HepG2 (cell line): ENCODE data around the gene SNU13. TPM values are rescaled to one million over a fixed set of nuclear protein-coding genes. Genes with fewer than 3 reads are reported as not detected.

ENCODE experiments used
- DNMT1 ChIP-seq: sonication (generic); formaldehyde crosslinking; IDR thresholded peaks from 2 replicates; pipeline ENCODE4 v1.5.1; 2020; ENCODE audit warnings: mild to moderate bottlenecking, missing genetic modification reagents
- KMT2A ChIP-seq: sonication (generic); formaldehyde crosslinking; IDR thresholded peaks from 2 replicates; pipeline ENCODE4 v1.4.0; 2020; ENCODE audit warnings: missing genetic modification reagents
- NFE2L1 ChIP-seq: sonication (generic); formaldehyde crosslinking; IDR thresholded peaks from 2 replicates; pipeline ENCODE4 v1.4.0; 2020; ENCODE audit warnings: missing genetic modification reagents, mild to moderate bottlenecking, borderline replicate concordance
- ZBTB7A ChIP-seq: sonication (generic); formaldehyde crosslinking; IDR thresholded peaks from 2 replicates; pipeline ENCODE4 v1.8.0; 2022; ENCODE audit warnings: mild to moderate bottlenecking, missing genetic modification reagents
- ZNF350 ChIP-seq: sonication (generic); formaldehyde crosslinking; IDR thresholded peaks from 2 replicates; pipeline ENCODE4 v1.4.0; 2020; ENCODE audit warnings: mild to moderate bottlenecking, low read depth, missing genetic modification reagents, borderline replicate concordance
- ZNF512B ChIP-seq: sonication (generic); formaldehyde crosslinking; IDR thresholded peaks from 2 replicates; pipeline ENCODE4 v1.5.1; 2020; ENCODE audit warnings: missing genetic modification reagents, mild to moderate bottlenecking, borderline replicate concordance
- polyA plus RNA-seq, 8 experiments: library from polyadenylated mRNA; depleted of rRNA in 3 of 8; stranded (reverse) in 7 of 8; unstranded in 1 of 8; fragments of >200 nt; fragmentation: Illumina TruSeq in 4 of 8; extraction: Trizol in 4 of 8; gene quantifications; 2 replicates each; pipeline versions ENCODE4 v1.2.1 to v1.2.3, GENCODE V29; 2011 to 2016; ENCODE audit warnings: low read depth in 4 of 8, missing spikeins in 1 of 8, mixed read lengths in 1 of 8; ENCODE audit not compliant: insufficient read depth in 1 of 8
- total RNA-seq, 5 experiments: library from RNA; depleted of rRNA; stranded (reverse); fragments of >200 nt; fragmentation: Illumina TruSeq; extraction: Trizol; gene quantifications; 2 replicates each; pipeline ENCODE4 v1.2.3, GENCODE V29; 2016; ENCODE audit warnings: low read depth in 1 of 5
- TF ChIP-seq, protein P1 (sequence below), 2 experiments: sonication (generic) in 1 of 2; formaldehyde crosslinking in 1 of 2; IDR thresholded peaks; 2 replicates each; pipeline versions ENCODE4 v1.6.1 to v1.9.0; 2014 to 2022; ENCODE audit warnings: antibody characterized with exemption in 1 of 2, borderline replicate concordance in 1 of 2, inconsistent platforms in 1 of 2, low read depth in 1 of 2, missing genetic modification reagents in 1 of 2
- TF ChIP-seq, protein P2 (sequence below), 2 experiments: fragments of 450-650 bp in 1 of 2; sonication (generic) in 1 of 2; formaldehyde crosslinking in 1 of 2; IDR thresholded peaks; 2 replicates each; pipeline versions ENCODE4 v1.6.1 to v1.8.0; 2016 to 2022; ENCODE audit warnings: antibody characterized with exemption in 1 of 2, mild to moderate bottlenecking in 1 of 2, missing genetic modification reagents in 1 of 2

SNU13 gene
- total and polyA plus RNA-seq, 2 of the 13 experiments (the other 11 are each of a cell fraction or from before 2014, with no cell fraction given): 203 to 287 TPM

DNA sequence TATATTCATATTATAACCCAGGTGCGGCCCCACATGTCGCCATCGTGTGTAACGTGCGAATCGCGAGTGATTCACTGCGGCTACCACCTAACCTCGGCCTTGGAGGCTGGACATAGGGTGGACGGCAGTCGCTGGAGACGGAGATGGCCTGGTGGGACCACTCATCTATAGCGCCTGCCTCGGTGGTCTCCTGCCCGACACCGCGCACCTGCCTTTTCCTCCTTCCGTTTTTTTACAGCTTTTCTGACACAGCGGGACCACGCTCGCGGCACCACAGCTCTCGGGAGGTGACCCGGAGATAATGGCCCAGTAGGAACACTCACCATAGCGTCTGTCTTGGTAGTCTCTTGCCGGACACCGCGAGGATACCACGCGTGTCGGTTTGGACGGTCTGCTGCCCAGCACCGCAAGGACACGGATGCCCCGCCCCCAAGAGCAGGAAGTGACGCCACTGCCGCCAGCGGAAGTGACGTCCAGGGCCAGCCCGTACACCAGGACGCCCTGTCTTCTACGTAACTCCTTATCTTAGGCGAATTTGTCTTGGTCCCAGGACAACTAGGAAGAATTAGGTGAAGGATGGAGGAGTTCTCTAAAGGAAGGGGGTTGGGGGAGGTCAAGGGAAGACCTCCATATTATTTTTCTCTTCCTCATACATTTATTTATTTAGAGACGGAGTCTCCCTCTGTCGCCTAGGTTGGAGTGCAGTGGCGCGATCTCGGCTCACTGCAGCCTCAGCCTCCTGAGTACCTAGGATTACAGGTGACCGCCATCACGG lies 6.4 kb downstream of the SNU13 start (continued):
- TF ChIP-seq ZBTB7A (no peak), DNMT1 (CRISPR knock-in tag) (0 out of 2 replicates have a peak, but pooled peaks have one; percentile 42), ZNF512B (no peak), NFE2L1 (no peak), ZNF350 (CRISPR knock-in tag) (peak; percentile 73; the same call in 1 of the 2 replicates), KMT2A (CRISPR knock-in tag) (peak; percentile 98)
- TF ChIP-seq, protein P1, sequence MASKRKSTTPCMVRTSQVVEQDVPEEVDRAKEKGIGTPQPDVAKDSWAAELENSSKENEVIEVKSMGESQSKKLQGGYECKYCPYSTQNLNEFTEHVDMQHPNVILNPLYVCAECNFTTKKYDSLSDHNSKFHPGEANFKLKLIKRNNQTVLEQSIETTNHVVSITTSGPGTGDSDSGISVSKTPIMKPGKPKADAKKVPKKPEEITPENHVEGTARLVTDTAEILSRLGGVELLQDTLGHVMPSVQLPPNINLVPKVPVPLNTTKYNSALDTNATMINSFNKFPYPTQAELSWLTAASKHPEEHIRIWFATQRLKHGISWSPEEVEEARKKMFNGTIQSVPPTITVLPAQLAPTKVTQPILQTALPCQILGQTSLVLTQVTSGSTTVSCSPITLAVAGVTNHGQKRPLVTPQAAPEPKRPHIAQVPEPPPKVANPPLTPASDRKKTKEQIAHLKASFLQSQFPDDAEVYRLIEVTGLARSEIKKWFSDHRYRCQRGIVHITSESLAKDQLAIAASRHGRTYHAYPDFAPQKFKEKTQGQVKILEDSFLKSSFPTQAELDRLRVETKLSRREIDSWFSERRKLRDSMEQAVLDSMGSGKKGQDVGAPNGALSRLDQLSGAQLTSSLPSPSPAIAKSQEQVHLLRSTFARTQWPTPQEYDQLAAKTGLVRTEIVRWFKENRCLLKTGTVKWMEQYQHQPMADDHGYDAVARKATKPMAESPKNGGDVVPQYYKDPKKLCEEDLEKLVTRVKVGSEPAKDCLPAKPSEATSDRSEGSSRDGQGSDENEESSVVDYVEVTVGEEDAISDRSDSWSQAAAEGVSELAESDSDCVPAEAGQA (IDR thresholded peaks at IDR 0.05; ENCODE audit: low read depth): peak; percentile 97
- TF ChIP-seq, protein P1 (CRISPR knock-in tag; IDR thresholded peaks at IDR 0.05; ENCODE audit: borderline replicate concordance): no peak
- TF ChIP-seq, protein P2, sequence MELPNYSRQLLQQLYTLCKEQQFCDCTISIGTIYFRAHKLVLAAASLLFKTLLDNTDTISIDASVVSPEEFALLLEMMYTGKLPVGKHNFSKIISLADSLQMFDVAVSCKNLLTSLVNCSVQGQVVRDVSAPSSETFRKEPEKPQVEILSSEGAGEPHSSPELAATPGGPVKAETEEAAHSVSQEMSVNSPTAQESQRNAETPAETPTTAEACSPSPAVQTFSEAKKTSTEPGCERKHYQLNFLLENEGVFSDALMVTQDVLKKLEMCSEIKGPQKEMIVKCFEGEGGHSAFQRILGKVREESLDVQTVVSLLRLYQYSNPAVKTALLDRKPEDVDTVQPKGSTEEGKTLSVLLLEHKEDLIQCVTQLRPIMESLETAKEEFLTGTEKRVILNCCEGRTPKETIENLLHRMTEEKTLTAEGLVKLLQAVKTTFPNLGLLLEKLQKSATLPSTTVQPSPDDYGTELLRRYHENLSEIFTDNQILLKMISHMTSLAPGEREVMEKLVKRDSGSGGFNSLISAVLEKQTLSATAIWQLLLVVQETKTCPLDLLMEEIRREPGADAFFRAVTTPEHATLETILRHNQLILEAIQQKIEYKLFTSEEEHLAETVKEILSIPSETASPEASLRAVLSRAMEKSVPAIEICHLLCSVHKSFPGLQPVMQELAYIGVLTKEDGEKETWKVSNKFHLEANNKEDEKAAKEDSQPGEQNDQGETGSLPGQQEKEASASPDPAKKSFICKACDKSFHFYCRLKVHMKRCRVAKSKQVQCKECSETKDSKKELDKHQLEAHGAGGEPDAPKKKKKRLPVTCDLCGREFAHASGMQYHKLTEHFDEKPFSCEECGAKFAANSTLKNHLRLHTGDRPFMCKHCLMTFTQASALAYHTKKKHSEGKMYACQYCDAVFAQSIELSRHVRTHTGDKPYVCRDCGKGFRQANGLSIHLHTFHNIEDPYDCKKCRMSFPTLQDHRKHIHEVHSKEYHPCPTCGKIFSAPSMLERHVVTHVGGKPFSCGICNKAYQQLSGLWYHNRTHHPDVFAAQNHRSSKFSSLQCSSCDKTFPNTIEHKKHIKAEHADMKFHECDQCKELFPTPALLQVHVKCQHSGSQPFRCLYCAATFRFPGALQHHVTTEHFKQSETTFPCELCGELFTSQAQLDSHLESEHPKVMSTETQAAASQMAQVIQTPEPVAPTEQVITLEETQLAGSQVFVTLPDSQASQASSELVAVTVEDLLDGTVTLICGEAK (IDR thresholded peaks at IDR 0.05): peak; percentile 77
- TF ChIP-seq, protein P2 (CRISPR knock-in tag; IDR thresholded peaks at IDR 0.05): 0 out of 2 replicates have a peak, but pooled peaks have one; percentile 37
